A673 (cell line): Measurements from ENCODE around the gene SLC7A8.

Source experiments
- EZH2 ChIP-seq: fragments of 200-600 bp; sonication (generic); IDR thresholded peaks from 2 replicates; pipeline ENCODE4 v1.6.1; 2017; ENCODE audit warnings: borderline replicate concordance, low read depth, mild to moderate bottlenecking, mixed read lengths, antibody characterized with exemption, low read length; ENCODE audit not compliant: poor library complexity, severe bottlenecking
- TF ChIP-seq, protein P1 (sequence below): fragments of 300-800, 200-600 bp; sonication (generic); conservative IDR thresholded peaks from 2 replicates; pipeline ENCODE4 v1.5.1; 2017; ENCODE audit warnings: low read depth, mild to moderate bottlenecking, antibody characterized with exemption, low read length, moderate library complexity, mixed read lengths

DNA sequence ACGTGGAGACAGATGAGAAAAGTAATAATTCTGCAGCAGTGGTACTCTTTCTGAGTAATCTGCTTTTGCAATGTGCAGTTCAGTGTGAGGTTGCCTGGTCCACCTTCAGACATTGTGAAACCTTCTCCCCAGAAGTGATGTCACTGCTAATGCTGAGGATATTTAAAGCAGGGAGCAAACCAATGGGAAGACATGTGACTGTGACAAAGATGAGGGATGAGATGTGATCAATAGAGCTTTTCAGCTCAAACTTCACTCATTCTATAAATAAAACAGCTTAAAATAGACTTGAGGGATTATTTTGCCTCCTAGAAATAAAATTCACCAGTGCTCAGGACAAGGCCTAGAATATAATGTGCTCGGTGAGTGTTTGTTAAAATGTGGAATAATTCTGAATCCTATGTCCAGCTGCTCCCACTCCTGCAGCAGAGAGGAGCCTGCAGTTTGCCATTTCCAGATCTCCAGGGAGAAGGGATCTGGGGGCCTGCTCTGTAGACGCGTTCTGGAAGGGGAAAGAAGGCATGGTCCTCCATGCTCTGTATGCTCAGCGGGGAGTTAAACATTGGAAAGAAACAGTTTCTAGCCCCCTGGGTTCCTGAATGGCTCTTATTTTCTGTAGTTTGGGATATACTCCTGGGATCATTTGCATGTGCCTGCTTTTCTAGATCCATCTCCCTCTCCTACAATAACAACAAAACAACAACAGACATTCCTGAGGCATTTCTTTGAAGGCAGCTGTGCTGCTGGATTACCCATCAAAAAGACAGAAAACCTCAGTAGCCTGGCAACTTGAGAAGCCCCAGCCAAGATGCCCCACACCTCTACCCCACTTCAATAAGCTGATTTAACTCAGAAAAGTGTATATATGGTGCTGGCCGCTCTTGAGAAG is 8.9 kb downstream of the SLC7A8 start:
- TF ChIP-seq EZH2, result no peak
- TF ChIP-seq, protein P1, sequence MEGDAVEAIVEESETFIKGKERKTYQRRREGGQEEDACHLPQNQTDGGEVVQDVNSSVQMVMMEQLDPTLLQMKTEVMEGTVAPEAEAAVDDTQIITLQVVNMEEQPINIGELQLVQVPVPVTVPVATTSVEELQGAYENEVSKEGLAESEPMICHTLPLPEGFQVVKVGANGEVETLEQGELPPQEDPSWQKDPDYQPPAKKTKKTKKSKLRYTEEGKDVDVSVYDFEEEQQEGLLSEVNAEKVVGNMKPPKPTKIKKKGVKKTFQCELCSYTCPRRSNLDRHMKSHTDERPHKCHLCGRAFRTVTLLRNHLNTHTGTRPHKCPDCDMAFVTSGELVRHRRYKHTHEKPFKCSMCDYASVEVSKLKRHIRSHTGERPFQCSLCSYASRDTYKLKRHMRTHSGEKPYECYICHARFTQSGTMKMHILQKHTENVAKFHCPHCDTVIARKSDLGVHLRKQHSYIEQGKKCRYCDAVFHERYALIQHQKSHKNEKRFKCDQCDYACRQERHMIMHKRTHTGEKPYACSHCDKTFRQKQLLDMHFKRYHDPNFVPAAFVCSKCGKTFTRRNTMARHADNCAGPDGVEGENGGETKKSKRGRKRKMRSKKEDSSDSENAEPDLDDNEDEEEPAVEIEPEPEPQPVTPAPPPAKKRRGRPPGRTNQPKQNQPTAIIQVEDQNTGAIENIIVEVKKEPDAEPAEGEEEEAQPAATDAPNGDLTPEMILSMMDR, result no peak
